Right renal pelvis (tissue), 4 donors: Measurements from ENCODE around the gene RSPH1. TPM values are rescaled to one million over a fixed set of nuclear protein-coding genes. Genes with fewer than 3 reads are reported as not detected.

Experiments used
- DNase-seq, 4 donors: peaks; one replicate each; pipeline ENCODE4 v3.0.0-alpha.2; 2013; ENCODE audit warnings: low read depth in 4 of 4, low spot score in 3 of 4, missing footprints in 1 of 4
- polyA plus RNA-seq, 4 donors: library from polyadenylated mRNA; unstranded; fragments of 120-200 nt; gene quantifications; one replicate each; pipeline ENCODE4 v1.2.1, GENCODE V29; 2013; ENCODE audit not compliant: insufficient read length in 4 of 4

Gene RSPH1
- polyA plus RNA-seq, 4 donors = 10.7 to 14.1 (median 13.1) TPM

GRCh38 chr21:42433946-42434551 lies 62.0 kb downstream of the RSPH1 start:
- DNase-seq = no peak

- DNase-seq = no peak
Measured at GRCh38 chr21:42432695-42433094, 63.3 kb downstream of the RSPH1 start.

GRCh38 chr21:42431196-42431595 lies 64.8 kb downstream of the RSPH1 start:
- DNase-seq = no peak

- no peak for DNase-seq
Measured at GRCh38 chr21:42430521-42430920, 65.5 kb downstream of the RSPH1 start.

- DNase-seq = no peak
Measured at GRCh38 chr21:42429856-42430255, 66.2 kb downstream of the RSPH1 start.

GRCh38 chr21:42429021-42429420 lies 67.0 kb downstream of the RSPH1 start:
- DNase-seq = no peak

GRCh38 chr21:42427809-42428419 lies 68.1 kb downstream of the RSPH1 start:
- no peak for DNase-seq

GRCh38 chr21:42426876-42427480 lies 69.0 kb downstream of the RSPH1 start:
- no peak for DNase-seq

- no peak for DNase-seq
Measured at GRCh38 chr21:42426424-42426823, 69.6 kb downstream of the RSPH1 start.

GRCh38 chr21:42425591-42425990 lies 70.4 kb downstream of the RSPH1 start:
- DNase-seq = no peak

GRCh38 chr21:42424914-42425541 lies 71.0 kb downstream of the RSPH1 start:
- DNase-seq = no peak

GRCh38 chr21:42423685-42424084 lies 72.3 kb downstream of the RSPH1 start:
- DNase-seq = no peak

- DNase-seq = no peak
Measured at GRCh38 chr21:42423197-42423675, 72.8 kb downstream of the RSPH1 start.

Other genes with a start within 250 kb of the RSPH1 start
- 1 to 10 TPM; 3.1 to 6.2 (median 3.6) TPM for gene TFF3, start 180.8 kb downstream of the RSPH1 start, polyA plus RNA-seq
- gene TFF2, start 145.2 kb downstream of the RSPH1 start, polyA plus RNA-seq = not detected
- gene TFF1, start 129.7 kb downstream of the RSPH1 start, polyA plus RNA-seq = under 1 TPM in 1 of 4 donors, not detected in 3; 0.70 TPM
- gene TMPRSS3, start 100.2 kb downstream of the RSPH1 start, polyA plus RNA-seq = 1 to 10 TPM; 2.2 to 2.6 (median 2.3) TPM
- under 1 TPM in 3 of 4 donors, not detected in 1; 0.07 to 0.10 (median 0.10) TPM for gene UBASH3A, start 92.3 kb downstream of the RSPH1 start, polyA plus RNA-seq
- 10 to 100 TPM in 1 of 4 donors, 1 to 10 TPM in 3; 7.8 to 10.5 (median 9.1) TPM for gene SLC37A1, start 17.6 kb upstream of the RSPH1 start, polyA plus RNA-seq
- gene PDE9A, start 157.4 kb upstream of the RSPH1 start, polyA plus RNA-seq = 10 to 100 TPM; 36.2 to 41.7 (median 37.7) TPM